Liver (tissue), 9 donors: ENCODE results near the gene UQCR11. TPM values are rescaled to one million over a fixed set of nuclear protein-coding genes. Genes with fewer than 3 reads are reported as not detected.

Experiments used
- DNase-seq: peaks from one replicate; pipeline ENCODE4 v3.0.0-alpha.2; 2017; ENCODE audit warnings: low spot score
- H3K27ac ChIP-seq, 2 donors: one replicate each; pipeline ENCODE4 v1.7.0; 2013; ENCODE audit warnings: inconsistent platforms in 2 of 2, low read length in 2 of 2, control low read depth in 1 of 2, low read depth in 1 of 2, mild to moderate bottlenecking in 1 of 2
- H3K27me3 ChIP-seq, 4 donors: one replicate each; pipeline versions ENCODE4 v1.6.1 to v1.7.0; 2013; ENCODE audit warnings: low read length in 3 of 4, inconsistent platforms in 1 of 4, mild to moderate bottlenecking in 1 of 4, moderate library complexity in 1 of 4; ENCODE audit not compliant: control insufficient read depth in 4 of 4, insufficient read depth in 4 of 4
- H3K36me3 ChIP-seq, 4 donors: one replicate each; pipeline versions ENCODE4 v1.6.1 to v1.7.0; 2013; ENCODE audit warnings: low read length in 3 of 4, mild to moderate bottlenecking in 3 of 4, low read depth in 1 of 4, moderate library complexity in 1 of 4; ENCODE audit not compliant: control insufficient read depth in 4 of 4, insufficient read depth in 3 of 4
- H3K4me1 ChIP-seq, 4 donors: one replicate each; pipeline versions ENCODE4 v1.6.1 to v1.7.0; 2013; ENCODE audit warnings: low read length in 3 of 4, mild to moderate bottlenecking in 3 of 4, moderate library complexity in 1 of 4; ENCODE audit not compliant: control insufficient read depth in 4 of 4, insufficient read depth in 4 of 4
- H3K4me3 ChIP-seq, 3 donors: one replicate each; pipeline versions ENCODE4 v1.6.1 to v1.7.0; 2013; ENCODE audit warnings: low read length in 3 of 3, control low read depth in 1 of 3, low read depth in 1 of 3, mild to moderate bottlenecking in 1 of 3
- H3K9ac ChIP-seq, 2 donors: one replicate each; pipeline ENCODE4 v1.7.0; 2013; ENCODE audit warnings: low read length in 2 of 2, mild to moderate bottlenecking in 2 of 2, moderate library complexity in 2 of 2, control low read depth in 1 of 2, low read depth in 1 of 2
- H3K9me3 ChIP-seq, 4 donors: one replicate each; pipeline versions ENCODE4 v1.6.1 to v1.7.0; 2013; ENCODE audit warnings: low read length in 3 of 4; ENCODE audit not compliant: control insufficient read depth in 4 of 4
- CTCF ChIP-seq: fragments of 150-350 bp; IDR thresholded peaks from 2 replicates; pipeline ENCODE4 v1.5.1; 2017; ENCODE audit warnings: improper control_type of control experiment, low read depth, low read length; ENCODE audit not compliant: missing input control
- EGR1 ChIP-seq, 2 donors: IDR thresholded peaks; 2 replicates each; pipeline ENCODE4 v1.6.1; 2016 to 2018; ENCODE audit warnings: antibody characterized with exemption in 2 of 2, low read depth in 2 of 2
- FOXA1 ChIP-seq: IDR thresholded peaks from 2 replicates; pipeline ENCODE4 v1.6.1; 2016; ENCODE audit warnings: antibody characterized with exemption
- FOXA2 ChIP-seq: IDR thresholded peaks from 2 replicates; pipeline ENCODE4 v1.6.1; 2016; ENCODE audit warnings: antibody characterized with exemption
- GABPA ChIP-seq, 2 donors: IDR thresholded peaks in 1 of 2; conservative IDR thresholded peaks in 1 of 2; 2 replicates each; pipeline ENCODE4 v1.6.1; 2016; ENCODE audit warnings: antibody characterized with exemption in 2 of 2, mild to moderate bottlenecking in 1 of 2, moderate library complexity in 1 of 2
- HNF4A ChIP-seq, 2 donors: conservative IDR thresholded peaks; 2 replicates each; pipeline ENCODE4 v1.6.1; 2016; ENCODE audit warnings: antibody characterized with exemption in 2 of 2, mild to moderate bottlenecking in 2 of 2
- HNF4G ChIP-seq: IDR thresholded peaks from 2 replicates; pipeline ENCODE4 v1.6.1; 2016; ENCODE audit warnings: antibody characterized with exemption
- JUND ChIP-seq, 2 donors: IDR thresholded peaks; 2 replicates each; pipeline ENCODE4 v1.6.1; 2016; ENCODE audit warnings: antibody characterized with exemption in 2 of 2
- MAX ChIP-seq: IDR thresholded peaks from 2 replicates; pipeline ENCODE4 v1.6.1; 2016; ENCODE audit warnings: antibody characterized with exemption
- NR2F2 ChIP-seq: IDR thresholded peaks from 2 replicates; pipeline ENCODE4 v1.6.1; 2016; ENCODE audit warnings: antibody characterized with exemption
- RAD21 ChIP-seq, 2 donors: IDR thresholded peaks; 2 replicates each; pipeline ENCODE4 v1.6.1; 2016; ENCODE audit warnings: antibody characterized with exemption in 2 of 2, mild to moderate bottlenecking in 2 of 2
- REST ChIP-seq: IDR thresholded peaks from 2 replicates; pipeline ENCODE4 v1.6.1; 2016; ENCODE audit warnings: antibody characterized with exemption, mild to moderate bottlenecking
- RXRA ChIP-seq, 2 donors: IDR thresholded peaks; 2 replicates each; pipeline ENCODE4 v1.6.1; 2017 to 2018; ENCODE audit warnings: antibody characterized with exemption in 2 of 2, mild to moderate bottlenecking in 1 of 2
- SP1 ChIP-seq: IDR thresholded peaks from 2 replicates; pipeline ENCODE4 v1.6.1; 2018; ENCODE audit warnings: antibody characterized with exemption, mild to moderate bottlenecking
- TAF1 ChIP-seq: conservative IDR thresholded peaks from 2 replicates; pipeline ENCODE4 v1.6.1; 2016; ENCODE audit warnings: antibody characterized with exemption, mild to moderate bottlenecking
- YY1 ChIP-seq: IDR thresholded peaks from 2 replicates; pipeline ENCODE4 v1.6.1; 2016; ENCODE audit warnings: antibody characterized with exemption, mild to moderate bottlenecking
- ZBTB33 ChIP-seq: IDR thresholded peaks from 2 replicates; pipeline ENCODE4 v1.6.1; 2016; ENCODE audit warnings: antibody characterized with exemption
- WGBS: extraction: QIAGEN DNeasy Blood & Tissue Kit; methylation state at CpG from one replicate; pipeline ENCODE4 v1.1.7; 2013; 5-methylcytosine and 5-hydroxymethylcytosine counted together
- polyA plus RNA-seq, 2 donors: library from polyadenylated mRNA; stranded (reverse) in 1 of 2; unstranded in 1 of 2; fragments of 200-250 nt in 1 of 2; fragments of >200 nt in 1 of 2; fragmentation: Nextera tagmentation in 1 of 2; extraction: Ambion mirVana in 1 of 2; gene quantifications; one replicate each; pipeline versions ENCODE4 v1.2.1 to v1.2.3, GENCODE V29; 2013 to 2015
- total RNA-seq, 2 donors: library from RNA; depleted of rRNA; stranded (reverse); fragments of >200 nt; gene quantifications; one replicate each; pipeline ENCODE4 v1.2.3, GENCODE V29; 2014
- donor health status: healthy.
- donor health status: healthy.
- donor health status: healthy.
- donor health status: healthy.
- donor health status: healthy.

UQCR11 gene
- total and polyA plus RNA-seq, 4 donors = 23.8 to 862 (median 82.3) TPM

GRCh38 chr19:1651568-1652291 is 46.5 kb upstream of the UQCR11 start:
- 1% methylated on average over 101 of the region's 101 CpGs for WGBS
- DNase-seq = peak; percentile 75
- TF ChIP-seq MAX (no peak), HNF4A (conservative IDR thresholded peaks at IDR 0.05) (no peak), NR2F2 (no peak), GABPA (IDR thresholded peaks at IDR 0.05 in 1 of 2, conservative IDR thresholded peaks at IDR 0.05 in 1 of 2) (no peak), FOXA2 (no peak), TAF1 (no peak), ZBTB33 (no peak), SP1 (no peak), RAD21 (IDR thresholded peaks at IDR 0.05) (no peak), FOXA1 (no peak), REST (no peak), HNF4G (no peak), CTCF (no peak), EGR1 (IDR thresholded peaks at IDR 0.05; ENCODE audit: low read depth in 2 of 2) (no peak), RXRA (IDR thresholded peaks at IDR 0.05) (no peak), YY1 (no peak), JUND (IDR thresholded peaks at IDR 0.05) (no peak)
- H3K4me3 ChIP-seq = peak overlapping the region in 2 of 3 donors; percentile 45 to 97
- peaks cover 3 to 8% (median 4%) of the 10 kb centered on the region in 4 donors for H3K4me1 ChIP-seq
- H3K9me3 ChIP-seq = no peaks in the 10 kb centered on the region
- no peaks in the 10 kb centered on the region for H3K27me3 ChIP-seq
- peak overlapping the region; percentile 27 to 31 for H3K9ac ChIP-seq
- no peak overlapping the region for H3K27ac ChIP-seq
- peaks cover 0 to 2% (median 0%) of the 10 kb centered on the region in 4 donors for H3K36me3 ChIP-seq
